Left lobe of liver (tissue), 2 donors: ENCODE data around the gene SHKBP1. TPM values are rescaled to one million over a fixed set of nuclear protein-coding genes. Genes with fewer than 3 reads are reported as not detected.
A peak's percentile ranks its signal among the peaks of the same experiment; 100 is the strongest.

Source experiments
- ATAC-seq: fragments of 200-7000 bp; cut with Tn5 transposase; one replicate; pipeline ENCODE4 v1.9.1; 2020; ENCODE audit warnings: mild to moderate bottlenecking, moderate library complexity
- DNase-seq: peaks from one replicate; pipeline ENCODE4 v3.0.0-alpha.2; 2020; ENCODE audit warnings: low spot score
- total RNA-seq: library from RNA; stranded (reverse); gene quantifications from one replicate; pipeline ENCODE4 v1.2.1, GENCODE V29; 2021
- donor health status: DM: no; HTN: no; CAD: no; lungs with moderate emphysema.
- donor health status: DM: no; HTN: yes; CAD: no.

The SHKBP1 gene
- total RNA-seq, 1 donor from 2014 or later, result 15.2 TPM

DNA sequence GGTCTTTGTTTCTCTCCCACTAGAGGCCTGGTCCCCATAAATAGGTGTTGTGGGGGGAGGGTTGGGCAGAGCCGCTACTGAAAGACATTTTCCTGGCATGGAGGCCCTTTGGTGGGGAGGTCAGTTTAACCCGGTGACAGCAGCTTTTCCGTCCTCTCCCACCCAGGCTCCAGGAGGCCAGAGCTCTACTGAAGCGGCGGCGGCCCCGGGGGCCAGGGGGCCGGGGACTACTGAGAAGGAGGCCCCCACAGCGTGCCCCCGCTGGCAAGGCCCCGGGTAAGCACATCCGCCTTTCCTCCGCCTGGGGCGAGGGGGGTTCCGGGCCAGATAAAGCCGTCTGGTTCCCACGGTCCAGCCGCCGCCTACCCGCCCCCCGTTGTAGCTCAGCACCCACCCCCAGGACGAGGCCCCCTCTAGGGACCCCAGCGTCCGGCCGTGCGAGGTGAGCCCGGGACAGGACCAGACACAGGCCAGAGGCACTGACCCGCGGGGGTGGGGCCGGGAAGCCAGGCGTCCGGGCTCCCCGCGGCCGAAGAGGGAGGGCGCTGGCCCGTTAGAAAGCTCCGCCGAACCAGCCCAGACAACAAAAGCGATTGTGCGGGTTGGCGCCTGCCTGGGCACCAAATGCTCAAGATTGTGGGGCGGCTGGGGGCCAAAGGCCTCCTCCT, 23.4 kb downstream of the SHKBP1 start:
- DNase-seq (no peak), ATAC-seq (no peak)

DNA sequence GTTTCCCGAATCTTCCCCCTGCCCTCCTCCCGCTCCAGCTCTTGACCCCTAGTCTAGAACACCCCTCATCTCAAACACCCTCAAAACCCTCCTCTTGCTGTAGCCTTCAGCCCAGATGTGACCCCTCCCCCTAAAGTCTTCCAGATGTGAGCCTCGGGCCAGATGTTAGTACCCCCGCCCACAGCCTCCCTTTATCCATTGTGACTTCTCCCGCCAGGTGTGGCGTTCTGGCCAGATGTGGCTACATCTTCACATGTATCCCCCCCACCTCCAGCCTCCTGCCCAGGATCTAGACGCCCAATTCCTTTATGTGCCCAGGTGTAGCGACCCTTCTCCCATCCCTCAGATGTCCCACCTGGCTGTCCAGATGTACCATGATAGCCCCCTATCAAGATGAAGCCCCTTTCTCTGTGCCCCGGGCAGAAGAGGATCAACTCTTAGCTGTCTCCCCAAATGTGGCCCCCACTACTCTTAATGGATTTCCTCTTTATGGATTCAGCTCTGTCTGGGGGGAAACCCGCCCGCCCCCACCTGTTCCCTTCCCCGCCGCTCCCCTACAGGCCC, 24.0 kb downstream of the SHKBP1 start:
- ATAC-seq (no peak), DNase-seq (no peak)

- no peak for DNase-seq
Observed at GRCh38 chr19:40601134-40601974, 24.7 kb downstream of the SHKBP1 start, which contains the start of gene LTBP4. Gene LTBP4, plus strand, starts transcription at chr19:40601369. Its CDS starts 19 bp downstream, at chr19:40601388.

DNA sequence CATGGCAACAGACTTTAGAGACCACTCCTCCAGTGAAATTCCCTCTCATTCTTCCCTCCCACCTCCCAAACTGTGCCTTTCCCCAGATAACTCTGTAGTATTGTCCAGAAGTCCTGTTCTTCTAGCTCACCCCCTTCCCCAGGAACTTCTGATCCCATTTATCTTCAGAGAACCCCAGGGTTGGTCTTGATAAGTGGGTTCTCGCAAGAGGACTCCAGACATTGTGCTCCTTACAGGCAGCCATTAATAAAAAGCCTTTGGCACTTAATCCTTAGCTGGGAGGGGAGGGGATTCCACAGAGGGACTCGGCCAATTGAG, 26.4 kb downstream of the SHKBP1 start:
- DNase-seq (no peak), ATAC-seq (no peak)

More at GRCh38 chr19:40601134-40601974, 24.7 kb downstream of the SHKBP1 start, which contains the start of gene LTBP4:
- ATAC-seq, result no peak

- ATAC-seq, result peak; percentile 82
Observed at GRCh38 chr19:40603389-40604170, 26.9 kb downstream of the SHKBP1 start.

DNA sequence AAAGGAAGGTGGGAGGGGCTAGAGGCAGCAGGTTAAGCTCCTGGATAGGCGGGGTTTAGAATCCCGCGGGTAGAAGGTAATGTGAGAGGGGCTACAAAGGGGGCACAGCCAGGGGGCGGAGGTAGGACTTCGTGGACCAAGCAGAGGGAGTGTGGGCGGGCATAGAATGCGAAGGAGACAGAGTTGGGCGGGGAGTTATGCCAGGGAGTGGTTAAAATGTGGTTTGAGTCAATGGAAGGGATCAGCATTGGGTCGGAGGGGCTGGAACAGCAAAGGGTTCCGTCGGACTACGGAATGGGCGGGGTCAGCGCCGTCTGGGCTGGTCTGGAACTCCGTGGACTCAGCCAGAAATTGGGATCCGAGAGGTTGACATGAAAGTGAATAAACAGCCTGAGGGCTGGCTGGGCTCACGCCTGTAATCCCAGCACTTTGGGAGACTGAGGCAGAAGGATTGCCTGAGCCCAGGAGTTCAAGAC, 27.5 kb downstream of the SHKBP1 start:
- DNase-seq, result no peak

More at GRCh38 chr19:40603389-40604170, 26.9 kb downstream of the SHKBP1 start:
- peak; percentile 98 for DNase-seq

GRCh38 chr19:40604647-40605215, 28.1 kb downstream of the SHKBP1 start:
- no peak for ATAC-seq

More for the DNA sequence above, 27.5 kb downstream of the SHKBP1 start:
- ATAC-seq, result no peak

GRCh38 chr19:40605216-40605971, 28.7 kb downstream of the SHKBP1 start:
- ATAC-seq (peak; percentile 38), DNase-seq (peak; percentile 79)

More at GRCh38 chr19:40604647-40605215, 28.1 kb downstream of the SHKBP1 start:
- DNase-seq, result no peak

DNA sequence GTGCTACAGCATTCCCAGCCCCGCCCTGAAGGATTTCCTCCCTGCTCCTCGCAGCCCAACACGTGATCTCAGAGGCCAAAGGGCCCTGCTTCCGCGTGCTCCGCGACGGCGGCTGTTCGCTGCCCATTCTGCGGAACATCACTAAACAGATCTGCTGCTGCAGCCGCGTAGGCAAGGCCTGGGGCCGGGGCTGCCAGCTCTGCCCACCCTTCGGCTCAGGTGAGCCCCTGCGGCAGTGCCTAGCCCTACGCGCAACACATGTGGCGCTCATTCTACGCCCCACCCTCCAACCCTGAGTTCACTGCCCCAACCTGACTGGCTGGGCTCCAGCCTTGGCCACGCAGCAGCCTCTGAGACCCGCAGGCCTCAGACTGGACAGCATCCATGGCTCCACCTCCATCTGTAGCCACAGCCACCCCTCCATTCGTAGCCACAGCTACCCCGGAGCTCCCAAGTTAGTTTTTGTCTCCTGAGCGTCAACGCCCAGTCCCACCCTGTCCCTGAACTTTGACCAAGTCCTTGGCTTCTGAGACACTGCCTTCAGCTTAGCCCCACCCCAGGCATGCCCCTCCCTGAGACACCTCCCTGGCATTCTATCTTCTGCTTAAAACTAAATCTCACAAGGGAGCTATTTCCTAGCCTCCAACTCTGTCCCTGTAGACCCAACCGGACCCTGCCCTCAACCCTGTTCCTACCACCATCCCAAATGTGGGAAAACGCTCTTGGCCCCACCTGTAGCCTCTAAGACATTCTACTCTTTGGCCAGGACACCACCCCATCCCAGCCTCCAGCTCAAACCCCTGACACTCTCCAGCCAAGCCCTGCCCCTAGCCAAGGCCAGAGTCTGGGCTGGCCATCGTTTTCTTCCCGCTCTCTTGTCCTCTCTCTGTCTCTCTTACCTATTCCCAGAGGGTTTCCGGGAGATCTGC, 30.9 kb downstream of the SHKBP1 start:
- ATAC-seq (no peak), DNase-seq (no peak)

- DNase-seq (no peak), ATAC-seq (no peak)
Observed at GRCh38 chr19:40608240-40608621, 31.6 kb downstream of the SHKBP1 start.

GRCh38 chr19:40608957-40609356, 32.3 kb downstream of the SHKBP1 start:
- no peak for DNase-seq
- no peak for ATAC-seq

DNA sequence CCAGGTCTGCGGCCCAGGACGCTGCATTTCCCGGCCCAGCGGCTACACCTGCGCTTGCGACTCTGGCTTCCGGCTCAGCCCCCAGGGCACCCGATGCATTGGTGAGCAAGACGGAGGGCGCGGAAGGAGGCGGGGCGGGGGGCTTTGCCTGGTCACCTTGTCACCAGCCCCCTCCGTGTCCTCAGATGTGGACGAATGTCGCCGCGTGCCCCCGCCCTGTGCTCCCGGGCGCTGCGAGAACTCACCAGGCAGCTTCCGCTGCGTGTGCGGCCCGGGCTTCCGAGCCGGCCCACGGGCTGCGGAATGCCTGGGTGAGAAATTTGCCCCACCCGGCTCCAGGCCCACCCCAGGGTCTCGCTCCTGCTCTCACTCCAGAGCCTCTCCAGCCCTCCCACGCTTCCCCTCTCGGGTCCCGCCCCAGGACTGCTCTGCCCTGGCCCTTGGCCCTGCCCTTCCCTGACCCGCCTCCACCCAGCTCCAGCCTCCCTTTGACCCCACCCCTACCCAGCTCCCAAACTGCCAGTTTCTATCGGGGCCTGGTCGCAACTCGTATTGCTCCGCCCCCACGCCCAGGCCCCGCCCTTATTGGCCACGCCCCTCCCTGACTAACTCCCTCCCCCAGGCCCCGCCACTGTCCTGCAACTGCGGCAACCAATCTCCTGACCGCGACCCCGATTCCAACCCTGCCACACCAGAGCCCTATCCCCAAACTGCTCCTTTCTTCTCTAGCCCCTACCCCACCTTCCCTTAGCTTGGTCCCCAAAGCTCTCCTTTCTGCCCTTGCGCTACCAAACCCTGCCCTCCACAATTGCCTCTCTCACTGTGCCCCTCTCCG, 33.1 kb downstream of the SHKBP1 start:
- DNase-seq, result peak; percentile 88
- peak; percentile 78 for ATAC-seq

DNA sequence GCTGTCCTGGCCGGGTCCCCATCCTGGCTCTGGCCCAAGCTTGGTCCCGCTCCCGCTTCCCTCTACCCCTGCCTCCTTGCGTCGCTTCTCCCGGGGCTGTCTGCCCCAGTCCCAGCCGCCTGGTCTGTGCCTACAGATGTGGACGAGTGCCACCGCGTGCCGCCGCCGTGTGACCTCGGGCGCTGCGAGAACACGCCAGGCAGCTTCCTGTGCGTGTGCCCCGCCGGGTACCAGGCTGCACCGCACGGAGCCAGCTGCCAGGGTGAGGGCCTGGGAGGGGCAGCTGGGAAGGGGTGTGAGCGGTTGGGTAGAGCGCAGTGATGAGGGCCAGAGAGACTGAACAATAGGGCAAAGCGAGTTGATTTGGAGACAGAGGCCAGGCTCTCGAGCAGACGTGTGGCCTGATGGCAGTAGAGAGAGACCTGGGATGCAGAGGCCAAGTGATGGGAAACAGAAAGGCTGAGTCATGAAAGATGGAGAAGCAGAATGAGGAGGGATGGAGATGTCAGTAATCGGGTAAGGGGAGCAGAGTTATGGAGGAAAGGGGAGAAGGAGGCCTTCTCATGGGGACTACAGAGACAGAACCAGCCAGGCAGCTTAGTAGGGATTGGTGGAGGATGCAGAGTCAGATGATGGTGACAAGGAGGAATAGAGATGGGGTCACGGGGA, 33.9 kb downstream of the SHKBP1 start:
- ATAC-seq, result peak; percentile 15
- DNase-seq, result no peak

DNA sequence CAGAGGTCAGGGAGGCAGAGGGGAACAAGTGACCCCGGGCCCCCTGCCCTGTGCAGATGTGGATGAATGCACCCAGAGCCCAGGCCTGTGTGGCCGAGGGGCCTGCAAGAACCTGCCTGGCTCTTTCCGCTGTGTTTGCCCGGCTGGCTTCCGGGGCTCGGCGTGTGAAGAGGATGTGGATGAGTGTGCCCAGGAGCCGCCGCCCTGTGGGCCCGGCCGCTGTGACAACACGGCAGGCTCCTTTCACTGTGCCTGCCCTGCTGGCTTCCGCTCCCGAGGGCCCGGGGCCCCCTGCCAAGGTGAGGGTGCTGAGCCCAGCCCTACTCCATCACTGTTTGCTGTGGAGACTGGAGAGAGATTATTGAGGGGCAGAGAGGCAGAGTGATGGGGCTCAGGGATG, 34.4 kb downstream of the SHKBP1 start:
- ATAC-seq, result no peak
- DNase-seq, result no peak

- DNase-seq (no peak), ATAC-seq (no peak)
Observed at GRCh38 chr19:40611900-40612698, 35.4 kb downstream of the SHKBP1 start.
